Fibroblast of upper back skin (primary cell): ENCODE measurements around the gene HMGCS2.

Experiments
- DNase-seq: peaks from one replicate; pipeline ENCODE4 v3.0.0-alpha.2; 2013

HMGCS2 gene

DNA sequence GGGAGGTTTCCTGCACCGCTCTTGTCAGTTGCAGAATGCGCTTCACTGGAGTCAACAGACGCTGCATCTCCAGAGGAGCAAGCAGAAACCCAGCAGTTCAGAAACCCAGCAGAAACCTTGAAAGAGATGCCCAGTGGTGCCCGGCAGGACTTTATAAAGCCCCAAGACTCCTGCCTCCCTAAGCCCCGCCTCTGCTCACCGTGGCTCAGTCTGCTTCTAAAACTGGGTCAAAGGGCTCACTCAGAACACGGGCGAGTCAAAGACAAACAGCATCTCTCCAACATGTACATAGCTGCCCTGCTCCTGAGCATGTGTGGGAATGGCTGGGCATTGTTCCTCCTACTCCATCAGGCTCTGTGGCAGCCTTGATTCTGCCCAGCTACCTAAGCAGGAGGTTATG is at the start of gene HMGCS2:
TSS of gene HMGCS2 (minus strand) at position 128 of the 400 bp plus-strand sequence. CDS start at position 67, 61 bp downstream.
- no peak for DNase-seq

DNA sequence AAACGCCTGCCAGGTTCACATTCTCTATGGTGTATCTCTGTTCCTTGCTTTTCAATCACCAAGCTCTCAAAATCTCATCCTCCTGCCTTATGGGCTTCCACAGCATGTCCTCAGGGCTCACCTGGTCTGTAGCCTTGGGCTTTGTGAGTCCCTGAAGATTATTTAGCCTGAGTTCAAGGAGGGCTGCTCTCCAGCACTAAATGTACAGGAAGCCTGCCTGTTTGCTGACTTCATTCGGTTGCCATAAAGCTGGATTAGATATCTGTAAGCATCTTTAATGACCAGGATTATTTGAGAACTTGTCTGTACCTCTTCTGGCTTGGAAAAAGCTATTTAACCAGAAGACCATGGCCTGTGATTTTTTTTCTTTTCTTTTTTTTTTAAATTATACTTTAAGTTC is 49.5 kb upstream of the HMGCS2 start:
- DNase-seq: no peak

DNA sequence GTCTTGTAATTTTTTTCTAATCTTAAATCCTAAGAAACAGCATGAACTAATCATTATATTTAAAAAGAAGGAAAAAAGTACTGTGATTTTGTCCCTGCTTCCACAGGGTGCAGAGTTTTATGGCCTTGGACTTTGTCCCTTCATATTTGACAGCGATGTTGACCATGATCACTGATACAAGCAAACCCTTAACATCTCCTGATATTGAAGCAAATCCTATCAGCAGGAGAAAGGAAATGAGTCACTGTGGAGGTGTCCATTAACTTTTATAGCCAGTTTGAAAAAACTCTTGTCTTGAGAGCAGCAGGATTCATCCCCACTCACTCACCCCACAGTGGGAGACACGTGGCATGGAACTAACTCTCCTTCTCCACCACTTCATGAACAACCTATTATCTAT is 47.7 kb upstream of the HMGCS2 start:
- peak; percentile 13 for DNase-seq

DNA sequence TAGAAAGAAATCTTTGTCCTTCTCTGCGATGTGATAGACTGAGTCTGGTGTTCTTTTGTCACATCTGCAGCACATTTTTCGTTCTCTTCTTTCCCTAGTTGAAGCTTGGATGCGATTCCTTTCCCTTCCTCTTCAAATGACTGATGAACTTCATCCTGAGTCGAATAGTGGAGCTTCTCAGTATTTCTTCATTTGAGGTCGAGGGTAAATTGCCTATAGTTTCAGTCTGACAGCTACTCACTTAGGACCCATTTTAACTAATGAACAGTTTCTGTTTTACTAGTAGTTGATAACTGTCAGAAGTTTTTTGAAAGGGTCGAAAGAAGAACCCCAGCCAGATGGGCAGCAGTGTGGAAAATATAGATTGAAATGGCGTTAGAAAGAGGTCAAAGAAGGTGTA is 47.2 kb upstream of the HMGCS2 start:
- no peak for DNase-seq

DNA sequence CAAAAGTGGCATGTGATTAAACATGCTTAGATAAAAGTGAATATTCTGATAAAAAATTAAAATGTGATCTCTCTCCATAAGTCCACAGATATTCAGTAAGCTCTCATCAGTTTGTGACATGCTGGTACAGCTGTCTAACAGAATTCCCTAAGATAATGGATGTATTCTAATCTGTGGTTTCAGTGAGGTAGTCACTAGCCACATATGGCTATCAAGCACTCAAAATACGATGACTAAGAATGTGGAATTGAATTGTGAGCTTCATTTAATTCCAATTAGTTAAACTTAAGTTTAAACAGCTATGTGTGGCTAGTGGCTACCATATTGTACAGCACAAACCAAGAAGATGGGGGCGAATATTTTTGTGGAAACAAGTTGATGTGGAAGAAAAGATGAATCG is 46.7 kb upstream of the HMGCS2 start:
- DNase-seq: peak; percentile 70

DNA sequence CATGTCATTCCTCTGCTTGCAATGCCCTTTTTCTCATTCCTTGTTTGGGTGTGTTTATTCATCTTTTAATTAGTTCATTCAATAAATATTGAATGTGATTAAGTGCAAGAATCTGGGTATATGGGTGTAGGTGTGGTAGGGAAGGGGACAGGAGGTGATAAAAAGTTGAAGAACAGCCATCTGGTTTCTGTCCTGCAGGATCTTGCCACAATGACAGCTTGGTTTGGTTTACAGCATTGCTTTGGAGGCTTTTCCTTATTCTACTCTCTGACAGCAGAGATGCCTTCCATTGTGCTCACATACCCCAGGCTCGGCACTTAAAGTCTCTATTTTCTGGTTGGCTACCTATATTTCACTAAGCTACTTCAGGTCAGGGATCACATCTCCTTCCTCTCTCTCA is 45.6 kb upstream of the HMGCS2 start:
- no peak for DNase-seq

DNA sequence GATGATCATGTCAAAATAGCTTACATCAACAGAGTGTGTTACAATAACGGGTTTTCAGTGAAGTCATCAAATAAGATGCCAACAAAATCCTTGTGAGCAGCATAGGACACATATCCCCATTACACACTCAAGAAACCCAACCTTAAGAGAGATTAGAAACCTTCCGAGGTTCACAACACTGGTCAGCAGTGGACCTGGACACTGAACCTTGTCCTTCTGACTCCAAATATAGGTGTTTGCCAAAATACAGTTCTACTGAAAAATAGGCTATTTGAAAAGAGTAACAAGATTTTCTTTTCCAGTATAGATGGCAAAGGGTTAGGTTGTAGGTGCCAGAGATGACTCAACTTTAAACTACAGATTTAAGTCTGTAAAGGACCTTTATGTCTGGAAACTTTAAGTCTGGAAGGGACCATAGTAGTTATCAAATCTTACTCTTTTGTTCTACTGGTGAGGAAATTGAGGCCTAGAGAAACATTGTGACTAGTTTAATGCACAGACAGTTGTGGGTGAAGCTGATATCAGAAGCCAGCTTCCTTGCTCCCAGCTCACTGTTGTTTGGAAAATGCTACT is 43.4 kb upstream of the HMGCS2 start:
- DNase-seq: no peak

DNA sequence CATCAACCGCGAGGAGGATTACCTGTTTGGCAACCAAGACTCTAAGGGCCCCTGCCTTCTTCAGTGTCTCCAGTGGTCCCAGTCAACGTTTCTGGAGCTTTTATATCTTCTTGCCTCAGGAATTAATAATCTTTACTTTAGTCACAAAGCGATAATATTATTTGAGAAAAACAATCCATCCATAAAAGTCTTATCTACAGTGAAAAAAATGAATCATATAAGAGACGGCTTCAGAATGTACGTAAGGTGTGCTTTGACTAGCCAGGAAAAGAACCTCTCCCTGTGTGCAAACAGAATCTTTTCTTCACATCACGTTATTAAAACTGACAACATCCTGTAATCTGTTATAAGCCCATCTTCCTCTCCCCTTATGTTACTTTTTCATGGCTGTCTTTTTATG is 42.7 kb upstream of the HMGCS2 start, which contains the start of gene REG4:
TSS of gene REG4 (minus strand) at position 74 of the 400 bp plus-strand sequence. CDS start 2,691 bp downstream, outside the sequence.
- no peak for DNase-seq

DNA sequence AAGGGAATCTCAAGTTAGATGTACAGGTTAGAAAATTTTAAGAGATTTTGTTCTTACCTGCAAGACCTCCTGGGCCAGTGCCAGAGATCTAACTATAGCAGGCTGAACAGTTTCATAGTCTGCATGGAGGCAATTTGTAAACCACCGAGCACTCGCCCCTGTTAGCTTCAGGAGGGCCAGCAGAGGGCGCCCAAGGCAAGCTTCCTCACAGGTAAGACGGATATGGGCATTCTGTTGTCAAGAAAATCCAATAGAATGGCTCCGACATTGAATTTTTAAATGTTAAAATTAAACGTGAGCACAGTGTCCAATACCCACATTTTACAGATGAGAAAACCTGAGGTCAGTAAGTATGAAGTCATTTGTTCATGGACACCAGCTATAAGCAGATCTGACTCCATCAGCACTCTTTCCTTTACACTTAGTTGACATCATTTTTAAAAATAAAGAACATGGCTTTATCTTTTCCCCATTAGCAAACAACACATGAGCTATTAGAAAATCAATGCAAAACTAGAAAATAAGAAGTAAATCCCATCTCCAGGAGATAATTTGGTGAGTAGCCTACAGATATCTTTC is 40.4 kb upstream of the HMGCS2 start:
- DNase-seq: peak; percentile 63

DNA sequence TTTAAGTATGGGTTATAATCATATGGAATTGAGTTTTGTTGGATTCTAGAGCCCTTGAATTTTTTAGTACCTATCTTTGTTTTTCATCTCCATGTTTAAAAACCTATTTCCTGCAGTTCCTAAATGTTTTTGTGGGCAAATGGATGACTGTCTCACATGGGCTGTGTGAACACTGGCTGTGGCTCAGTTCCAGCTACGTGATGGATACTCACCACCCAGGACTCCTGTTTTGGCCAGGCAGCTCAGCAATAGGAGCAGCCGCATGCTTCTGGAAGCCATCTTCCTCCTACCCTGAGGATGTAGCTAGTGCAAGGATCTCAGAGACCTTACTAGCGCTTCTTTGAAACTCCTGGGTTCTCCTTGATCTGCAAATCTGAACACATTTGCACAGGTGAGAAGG is 39.8 kb upstream of the HMGCS2 start:
- DNase-seq: peak; percentile 38

DNA sequence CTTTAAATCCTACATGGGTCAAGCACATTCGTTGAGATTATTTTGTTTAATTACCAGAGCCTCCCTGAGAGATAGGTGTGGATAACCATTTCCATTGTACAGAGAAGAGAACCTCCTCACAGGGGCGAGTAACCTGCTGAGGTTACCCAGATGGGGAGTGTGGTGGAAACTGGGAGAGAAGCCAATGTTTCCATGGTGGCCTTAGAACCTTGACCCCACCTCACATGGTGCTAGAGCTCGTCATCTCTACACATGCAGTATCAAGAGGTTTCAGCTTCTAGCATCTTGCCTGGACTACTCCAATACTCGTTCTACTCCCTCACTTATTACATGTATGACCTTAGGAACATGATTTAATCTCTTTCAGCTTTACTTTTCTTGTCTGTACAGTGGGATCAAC is 37.8 kb upstream of the HMGCS2 start:
- DNase-seq: no peak

DNA sequence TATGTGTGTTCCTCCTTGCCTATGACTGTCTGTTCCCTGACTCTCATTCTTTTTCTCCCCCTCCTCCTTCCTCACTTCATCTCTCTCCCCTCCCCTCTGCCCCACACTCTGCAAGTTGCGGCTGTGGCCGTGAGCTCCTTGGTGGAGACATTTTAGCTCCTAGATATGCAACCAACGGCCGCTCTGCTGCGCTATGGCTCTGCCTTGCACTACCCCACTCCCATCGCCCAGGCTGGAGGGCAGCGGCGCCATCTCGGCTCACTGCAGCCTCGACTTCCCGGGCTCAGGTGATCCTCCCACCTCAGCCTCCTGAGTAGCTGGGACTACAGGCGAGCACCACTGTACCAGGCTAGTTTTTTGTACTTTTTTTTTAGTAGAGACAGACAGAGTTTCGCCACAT is 37.0 kb upstream of the HMGCS2 start:
- no peak for DNase-seq

DNA sequence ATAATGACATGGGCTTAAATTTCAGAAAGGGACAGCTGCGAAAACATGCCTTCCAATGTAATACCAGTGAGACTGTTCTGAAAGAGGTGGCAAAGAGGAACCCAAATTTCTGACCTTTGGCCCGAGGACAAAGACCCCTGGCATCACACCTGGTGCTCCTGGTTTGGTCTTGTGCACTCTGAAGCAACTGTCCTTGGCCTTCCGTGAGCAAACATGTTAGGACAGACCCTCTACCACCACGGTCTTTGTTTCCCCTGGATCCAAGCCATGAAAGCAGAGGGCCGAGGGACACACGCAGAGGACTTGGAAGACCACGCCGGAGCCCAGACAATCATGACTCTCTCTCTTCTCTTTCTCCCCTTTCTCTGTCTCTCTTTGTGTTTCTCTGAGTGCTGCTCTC is 36.5 kb upstream of the HMGCS2 start:
- DNase-seq: no peak

DNA sequence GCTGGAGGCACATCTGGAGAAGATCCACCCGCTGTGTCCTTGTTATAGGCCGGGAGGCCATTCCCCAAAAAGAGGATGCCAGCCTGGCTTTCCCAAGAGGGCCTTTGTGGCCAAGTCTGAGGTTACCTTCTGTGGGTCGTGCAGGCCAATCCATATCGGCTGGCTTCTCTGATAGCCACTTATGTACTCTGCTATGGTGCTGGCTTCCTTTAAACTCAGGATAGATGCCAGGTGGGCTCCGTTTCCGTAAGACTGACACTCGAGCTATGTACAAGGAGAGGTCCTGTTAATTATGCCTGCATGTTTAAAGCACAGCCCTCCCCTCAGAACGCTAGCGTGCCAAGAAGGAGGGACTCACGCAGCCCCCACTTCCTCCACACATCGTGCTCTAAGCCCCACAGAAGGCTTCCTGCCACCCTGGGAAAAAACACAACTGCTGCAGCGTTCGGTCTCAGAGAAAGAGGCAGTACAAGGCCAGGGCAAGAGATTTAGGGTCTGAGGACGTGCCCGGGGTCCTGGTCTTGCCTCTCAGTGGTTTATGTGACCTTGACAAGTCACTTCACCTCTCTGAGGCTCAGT is 31.0 kb upstream of the HMGCS2 start:
- no peak for DNase-seq

DNA sequence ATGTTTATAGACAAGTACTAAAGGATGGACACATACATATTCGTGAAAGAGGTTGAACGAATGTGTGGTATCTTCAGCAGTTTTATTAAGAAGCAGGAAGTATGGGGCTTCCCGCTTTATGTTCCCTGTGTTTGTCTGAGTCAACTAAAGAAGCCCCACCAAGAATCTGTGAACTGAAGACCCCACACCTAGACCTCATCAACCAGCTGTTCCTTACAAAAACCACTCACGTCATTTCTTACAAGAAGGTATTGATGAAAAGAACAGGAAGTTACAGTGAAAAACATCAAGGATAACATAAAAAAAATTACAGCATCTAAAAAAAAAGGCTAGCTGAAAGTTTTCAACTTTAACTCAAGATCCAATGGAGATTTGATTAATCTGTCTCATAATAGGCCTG is 30.3 kb upstream of the HMGCS2 start:
- no peak for DNase-seq

DNA sequence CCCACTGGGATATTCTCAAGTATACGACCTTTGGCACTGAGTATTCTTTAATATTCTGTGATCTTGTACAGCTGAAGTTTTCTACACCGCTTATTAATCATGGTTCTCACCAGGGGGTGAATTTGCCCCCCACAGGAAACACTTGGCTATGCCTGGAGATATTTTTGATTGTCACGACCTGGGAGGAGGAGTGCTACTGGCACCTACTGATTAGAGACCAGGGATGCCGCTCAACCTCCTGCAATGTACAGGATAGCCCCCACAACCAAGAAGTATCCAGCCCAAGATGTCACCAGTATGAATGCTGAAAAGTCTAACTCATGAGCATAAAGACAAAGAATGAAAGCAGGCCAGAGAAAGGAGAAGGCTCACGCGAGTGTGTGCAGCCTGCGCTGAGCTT is 28.9 kb upstream of the HMGCS2 start:
- DNase-seq: no peak

DNA sequence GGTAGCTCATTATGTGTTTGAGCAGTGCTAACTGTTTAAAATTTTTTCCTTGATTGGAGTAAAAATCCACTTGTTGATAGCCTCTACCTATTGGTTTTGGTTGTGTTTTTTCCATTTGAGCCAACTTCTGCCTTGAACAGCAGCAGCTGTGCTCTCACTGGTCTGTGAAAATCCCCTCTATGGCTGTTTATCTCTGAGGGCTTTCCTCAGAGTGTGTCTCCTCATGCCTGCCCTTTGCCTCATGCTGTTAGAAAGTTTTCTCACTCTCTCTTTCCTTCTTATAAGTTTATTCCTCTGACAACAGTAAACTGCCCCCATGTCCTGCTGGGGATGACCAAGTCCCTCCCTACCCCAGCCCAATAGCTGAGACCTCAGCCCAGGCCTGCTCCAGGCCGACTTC is 28.5 kb upstream of the HMGCS2 start:
- no peak for DNase-seq

DNA sequence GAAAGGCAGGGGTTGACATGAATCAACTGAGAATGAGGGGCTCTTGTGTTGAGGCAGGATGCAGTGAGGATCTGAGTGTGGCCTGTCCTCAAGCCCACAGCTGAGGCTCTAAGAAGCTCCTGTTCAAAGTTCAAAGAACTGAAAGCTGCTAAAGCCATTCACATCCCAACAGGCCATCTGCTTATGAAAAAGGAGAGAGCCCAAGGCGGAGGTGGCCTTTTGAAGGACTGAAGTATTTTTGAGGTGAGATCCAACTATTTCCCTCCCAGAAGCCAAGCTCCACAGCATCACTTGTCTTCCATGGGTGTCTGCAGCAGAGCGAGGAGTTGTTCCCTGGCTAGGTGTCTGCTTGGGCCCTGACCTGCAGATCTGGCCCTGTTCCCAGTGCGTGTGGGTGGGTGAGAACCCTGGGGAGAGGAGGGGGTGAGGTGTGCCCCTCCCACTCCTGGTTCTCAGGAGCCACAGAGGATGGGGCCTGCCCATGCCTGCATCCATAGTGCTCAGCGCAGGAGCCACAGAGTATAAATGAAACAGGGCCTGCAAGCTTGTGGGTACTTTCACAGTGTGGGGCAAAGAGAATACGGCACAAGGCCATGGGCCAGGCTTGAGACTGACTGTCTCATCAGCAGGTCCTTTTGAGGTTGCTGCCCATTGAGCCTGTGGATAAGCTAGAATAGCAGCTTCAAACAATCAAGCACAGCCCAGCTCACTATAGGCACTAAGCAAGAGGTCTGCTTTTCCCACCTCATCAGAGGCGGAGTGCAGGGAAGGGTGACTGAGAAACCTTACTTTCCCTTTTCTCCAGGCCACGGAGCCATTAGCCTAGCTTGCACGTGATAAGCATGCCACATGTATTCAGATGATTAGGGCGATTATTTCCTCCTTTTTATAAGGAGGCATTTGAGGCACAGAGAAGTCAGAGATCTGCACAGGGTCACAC is 26.8 kb upstream of the HMGCS2 start:
- DNase-seq: no peak

DNA sequence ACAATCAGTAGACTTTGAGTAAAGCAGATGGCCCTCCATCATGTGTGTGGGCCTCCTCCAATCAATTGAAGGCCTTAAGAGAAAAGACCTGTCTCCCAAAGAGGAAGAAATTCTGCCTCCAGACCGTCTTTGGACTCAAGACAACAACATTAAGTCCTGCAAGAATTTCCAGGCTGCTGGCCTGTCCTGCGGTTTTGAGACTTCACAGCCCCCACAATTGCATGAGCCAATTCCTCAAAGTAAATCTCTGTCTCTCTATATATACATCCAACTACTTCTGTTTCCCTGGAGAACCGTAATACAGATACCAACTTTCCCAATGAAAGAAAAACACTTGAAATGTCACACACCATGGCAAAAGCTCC is 26.2 kb upstream of the HMGCS2 start:
- DNase-seq: peak; percentile 66

DNA sequence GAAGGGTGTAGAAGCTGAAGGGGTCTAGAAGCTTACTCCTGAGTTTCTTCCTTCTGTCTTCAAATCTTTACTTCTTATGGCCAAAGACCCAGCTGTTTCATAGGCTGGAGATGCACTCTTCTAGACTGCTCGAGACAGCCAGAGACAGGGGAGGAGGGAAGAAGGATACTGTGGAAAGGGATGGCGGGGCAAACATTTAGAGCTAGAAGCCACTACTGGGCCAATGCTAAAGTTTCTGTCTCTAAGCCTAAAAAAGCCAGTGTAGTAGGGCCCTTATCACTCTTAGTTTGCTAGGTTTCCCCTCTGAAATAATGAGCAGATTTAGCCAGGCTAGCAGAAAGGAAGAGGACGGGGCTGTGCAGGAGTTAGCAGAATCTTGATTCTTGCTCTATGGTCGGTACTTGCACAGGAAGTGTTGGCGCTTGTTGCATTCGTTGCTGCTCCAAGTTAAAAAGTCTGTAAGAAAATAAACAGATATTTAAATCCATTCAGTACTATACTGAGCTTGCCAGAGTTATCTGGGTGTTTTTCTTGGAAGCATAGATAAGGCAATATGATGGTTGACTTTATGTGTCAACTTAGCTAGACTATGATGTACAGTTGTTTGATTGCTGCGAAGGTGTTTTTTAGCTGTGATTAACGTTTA is 25.6 kb upstream of the HMGCS2 start:
- no peak for DNase-seq

DNA sequence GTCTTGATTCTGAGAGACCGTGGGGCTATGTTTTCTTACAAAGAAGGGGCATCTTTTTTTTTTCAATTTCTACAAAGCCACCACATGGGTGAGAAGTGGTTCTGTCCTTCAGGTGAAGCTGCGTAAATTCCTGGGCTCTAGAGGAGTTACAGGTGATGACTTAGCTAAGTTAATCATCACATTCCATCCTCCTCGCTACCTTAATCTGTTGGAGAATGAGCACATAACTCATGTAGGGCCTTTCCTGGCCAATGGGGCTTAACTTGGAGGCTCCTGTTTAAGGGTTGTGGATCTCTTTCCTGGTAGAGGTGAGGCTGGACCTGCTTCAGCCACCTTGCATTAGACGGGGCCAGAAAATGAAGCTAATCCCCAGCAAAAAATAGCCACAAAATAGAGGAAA is 22.7 kb upstream of the HMGCS2 start:
- no peak for DNase-seq

DNA sequence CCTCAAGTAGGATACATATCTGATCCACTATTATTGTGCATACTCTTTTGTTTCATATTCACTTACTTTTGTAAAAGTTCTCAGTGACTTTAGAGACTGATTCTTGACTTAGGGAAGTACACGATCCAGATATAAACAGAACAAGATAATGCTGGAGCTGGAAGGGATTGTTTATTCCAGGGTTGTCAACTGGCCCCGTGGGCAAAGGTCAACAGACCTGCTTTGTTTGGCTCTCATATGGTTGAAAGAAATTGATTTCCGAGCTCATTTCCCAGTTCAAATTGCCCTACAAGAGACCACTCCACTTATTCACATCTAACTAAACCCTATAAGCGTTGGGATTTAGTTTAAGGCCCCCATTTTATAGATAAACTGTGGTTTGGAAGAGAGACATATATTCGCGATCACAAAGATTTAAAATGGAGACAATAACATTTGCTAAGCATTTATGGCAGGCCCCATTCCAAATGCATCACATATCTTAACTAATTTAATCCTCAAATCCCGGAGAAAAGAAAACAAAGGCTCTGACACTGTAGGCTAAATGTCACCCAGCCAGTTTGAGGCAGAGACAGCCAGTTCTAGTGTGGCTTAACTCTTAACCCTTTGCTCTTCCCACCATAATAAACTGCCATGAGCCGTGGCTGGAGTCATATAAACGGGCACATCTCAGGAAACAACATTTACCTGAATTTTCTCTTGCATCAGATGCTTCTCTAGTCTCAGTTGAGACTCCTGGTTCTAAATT is 21.9 kb upstream of the HMGCS2 start:
- DNase-seq: no peak

DNA sequence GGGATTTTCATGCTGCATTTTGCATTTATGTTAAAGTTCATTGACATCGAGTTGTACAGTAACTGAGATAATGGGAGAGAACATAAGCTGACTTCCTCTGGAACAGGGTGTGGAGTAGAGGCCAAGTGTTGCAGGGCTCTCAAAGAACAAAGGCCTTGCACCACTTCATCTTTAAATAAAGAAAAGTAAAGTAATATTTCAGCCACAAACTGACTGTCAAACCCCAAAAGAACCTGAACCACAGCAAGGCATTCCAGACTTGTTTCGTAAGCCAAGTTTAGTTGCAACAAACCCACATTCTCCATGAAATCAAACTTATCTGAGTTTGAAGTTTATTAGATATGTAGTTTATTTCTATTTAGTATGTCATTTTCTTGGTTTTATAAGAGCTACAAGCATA is 19.1 kb upstream of the HMGCS2 start:
- peak; percentile 73 for DNase-seq
